ENCODE results near the gene BLMH. TPM values are rescaled to one million over a fixed set of nuclear protein-coding genes. Genes with fewer than 3 reads are reported as not detected.

BLMH gene
- total RNA-seq, 1 donor from 2014 or later = 40.3 TPM

DNA sequence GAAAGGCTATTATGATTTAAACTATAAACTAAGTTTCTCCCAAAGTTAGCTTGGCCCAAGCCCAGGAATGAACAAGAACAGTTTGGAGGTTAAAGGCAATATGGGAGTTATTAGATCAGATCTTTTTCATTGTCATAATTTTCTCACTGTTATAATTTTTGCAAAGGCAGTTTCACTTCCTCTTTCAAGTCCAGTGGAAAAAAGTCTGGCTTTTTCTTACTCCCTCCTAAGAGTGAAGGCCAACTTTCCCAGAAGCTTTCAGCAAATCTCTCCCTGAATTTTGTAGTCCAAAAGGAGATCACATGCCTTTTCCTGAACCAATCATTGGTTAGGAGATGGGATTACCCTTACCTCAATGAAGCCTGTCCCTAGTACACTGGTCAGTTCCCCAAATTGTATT lies 9.1 kb upstream of the BLMH start:
- ChIA-PET CTCF (no interaction called here), POLR2A (no interaction called here)

DNA sequence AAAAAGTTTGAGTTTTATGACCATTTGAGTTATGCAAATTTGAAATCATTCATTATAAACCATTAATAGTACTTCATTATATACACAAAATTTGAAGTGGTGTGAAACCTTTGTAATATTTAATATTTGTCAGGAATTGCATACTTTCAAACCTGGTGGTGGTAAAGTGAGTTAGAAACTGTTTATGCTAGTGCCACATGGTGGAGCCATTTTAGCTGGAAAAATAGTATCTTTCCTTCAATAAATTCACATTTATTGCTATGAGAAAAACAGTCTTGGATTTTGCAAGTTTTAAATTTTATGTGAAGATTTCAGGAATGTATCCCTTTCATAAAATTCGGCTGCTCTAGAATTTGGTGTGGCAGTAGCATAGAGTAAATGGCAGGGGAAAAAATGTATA lies 7.3 kb upstream of the BLMH start:
- H3K27me3 Mint-ChIP-seq = no peaks in the 10 kb centered on the region
- DNase-seq = no peak
- peaks cover 9% of the 10 kb centered on the region for H3K4me1 Mint-ChIP-seq
- H3K36me3 Mint-ChIP-seq (ENCODE audit: low read depth) = no peaks in the 10 kb centered on the region
- no peak for ATAC-seq (ENCODE audit: low read depth)
- H3K4me3 Mint-ChIP-seq = no peak overlapping the region
- ChIA-PET CTCF (no interaction called here), POLR2A (no interaction called here)
- no peaks in the 10 kb centered on the region for H3K9me3 Mint-ChIP-seq
- TF ChIP-seq, protein P1, sequence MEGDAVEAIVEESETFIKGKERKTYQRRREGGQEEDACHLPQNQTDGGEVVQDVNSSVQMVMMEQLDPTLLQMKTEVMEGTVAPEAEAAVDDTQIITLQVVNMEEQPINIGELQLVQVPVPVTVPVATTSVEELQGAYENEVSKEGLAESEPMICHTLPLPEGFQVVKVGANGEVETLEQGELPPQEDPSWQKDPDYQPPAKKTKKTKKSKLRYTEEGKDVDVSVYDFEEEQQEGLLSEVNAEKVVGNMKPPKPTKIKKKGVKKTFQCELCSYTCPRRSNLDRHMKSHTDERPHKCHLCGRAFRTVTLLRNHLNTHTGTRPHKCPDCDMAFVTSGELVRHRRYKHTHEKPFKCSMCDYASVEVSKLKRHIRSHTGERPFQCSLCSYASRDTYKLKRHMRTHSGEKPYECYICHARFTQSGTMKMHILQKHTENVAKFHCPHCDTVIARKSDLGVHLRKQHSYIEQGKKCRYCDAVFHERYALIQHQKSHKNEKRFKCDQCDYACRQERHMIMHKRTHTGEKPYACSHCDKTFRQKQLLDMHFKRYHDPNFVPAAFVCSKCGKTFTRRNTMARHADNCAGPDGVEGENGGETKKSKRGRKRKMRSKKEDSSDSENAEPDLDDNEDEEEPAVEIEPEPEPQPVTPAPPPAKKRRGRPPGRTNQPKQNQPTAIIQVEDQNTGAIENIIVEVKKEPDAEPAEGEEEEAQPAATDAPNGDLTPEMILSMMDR (IDR thresholded peaks at IDR 0.05) = no peak
- intact Hi-C loops (cut with micrococcal nuclease) = no loop called here
- no peak overlapping the region for H3K27ac Mint-ChIP-seq

More for the DNA sequence above, 9.1 kb upstream of the BLMH start:
- H3K36me3 Mint-ChIP-seq (ENCODE audit: low read depth) = no peaks in the 10 kb centered on the region
- no peaks in the 10 kb centered on the region for H3K9me3 Mint-ChIP-seq
- H3K4me3 Mint-ChIP-seq = no peak overlapping the region
- peaks cover 2% of the 10 kb centered on the region for H3K27me3 Mint-ChIP-seq
- DNase-seq (no peak), ATAC-seq (ENCODE audit: low read depth) (no peak)
- intact Hi-C loops (cut with micrococcal nuclease) = no loop called here
- TF ChIP-seq, protein P1 (IDR thresholded peaks at IDR 0.05) = no peak
- H3K27ac Mint-ChIP-seq = no peak overlapping the region
- H3K4me1 Mint-ChIP-seq = peaks cover 9% of the 10 kb centered on the region

DNA sequence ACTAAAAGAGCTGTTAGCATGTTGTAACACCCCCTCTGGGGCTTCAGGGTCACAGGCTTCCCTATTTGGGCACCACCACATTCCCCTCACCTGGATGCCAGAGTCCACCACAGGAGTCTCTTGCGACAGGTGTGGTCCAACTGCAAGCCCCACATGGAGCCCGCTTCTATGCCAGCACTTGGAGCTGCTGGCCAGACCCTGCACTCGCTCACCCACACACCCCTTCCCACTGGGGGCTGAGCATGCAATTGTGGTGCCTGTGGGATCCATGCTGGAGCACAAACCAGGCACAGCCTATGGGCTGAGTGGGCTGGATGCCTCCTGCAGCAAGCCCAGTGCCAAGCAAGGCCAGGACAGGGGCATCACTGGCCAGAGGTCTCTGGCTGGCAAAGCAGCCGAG lies 6.0 kb upstream of the BLMH start:
- Mint-ChIP-seq H3K4me3 (no peak overlapping the region), H3K27ac (no peak overlapping the region), H3K9me3 (no peaks in the 10 kb centered on the region), H3K4me1 (peaks cover 9% of the 10 kb centered on the region), H3K36me3 (ENCODE audit: low read depth) (no peaks in the 10 kb centered on the region), H3K27me3 (no peaks in the 10 kb centered on the region)
- TF ChIP-seq, protein P1 (IDR thresholded peaks at IDR 0.05) = no peak
- ATAC-seq (ENCODE audit: low read depth) = no peak
- no peak for DNase-seq
- intact Hi-C loops (cut with micrococcal nuclease) = no loop called here
- POLR2A ChIA-PET = no interaction called here
- CTCF ChIA-PET = no interaction called here

DNA sequence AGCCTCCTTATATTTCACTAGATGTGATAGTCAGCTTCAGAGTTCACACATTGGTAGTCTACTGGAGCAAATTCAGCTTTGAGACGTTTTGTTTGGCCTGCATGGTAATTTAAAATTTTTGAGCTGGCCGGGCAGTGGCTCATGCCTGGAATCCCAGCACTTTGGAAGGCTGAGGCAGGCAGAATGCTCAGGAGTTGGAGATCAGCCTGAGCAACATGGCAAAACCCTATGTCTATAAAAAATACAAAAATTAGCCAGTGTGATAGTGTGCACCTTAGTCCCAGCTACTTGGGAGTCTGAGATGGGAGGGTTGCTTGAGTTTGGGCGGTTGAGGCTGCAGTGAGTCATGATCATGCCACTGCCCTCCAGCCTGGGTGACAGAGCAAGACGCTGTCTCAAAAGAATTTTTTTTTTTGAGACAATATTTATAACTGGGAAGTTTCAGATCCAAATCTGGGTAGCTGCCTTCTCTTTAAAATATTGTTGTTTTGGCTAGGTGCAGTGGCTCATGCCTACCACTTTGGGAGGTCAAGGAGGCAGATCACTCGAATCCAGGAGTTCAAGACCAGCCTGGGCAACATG lies 4.8 kb upstream of the BLMH start:
- H3K4me1 Mint-ChIP-seq = peaks cover 9% of the 10 kb centered on the region
- no peak overlapping the region for H3K4me3 Mint-ChIP-seq
- no peaks in the 10 kb centered on the region for H3K9me3 Mint-ChIP-seq
- POLR2A ChIA-PET = interaction anchor here (0.7 kb wide), 1 partner anchor 1940 kb away, joined by 4 read pairs; no protein-coding TSS in a partner anchor
- ATAC-seq (ENCODE audit: low read depth) = no peak
- TF ChIP-seq, protein P1 (IDR thresholded peaks at IDR 0.05) = no peak
- no peaks in the 10 kb centered on the region for H3K27me3 Mint-ChIP-seq
- H3K27ac Mint-ChIP-seq = no peak overlapping the region
- CTCF ChIA-PET = no interaction called here
- intact Hi-C loops (cut with micrococcal nuclease) = no loop called here
- no peak for DNase-seq
- no peaks in the 10 kb centered on the region for H3K36me3 Mint-ChIP-seq (ENCODE audit: low read depth)

DNA sequence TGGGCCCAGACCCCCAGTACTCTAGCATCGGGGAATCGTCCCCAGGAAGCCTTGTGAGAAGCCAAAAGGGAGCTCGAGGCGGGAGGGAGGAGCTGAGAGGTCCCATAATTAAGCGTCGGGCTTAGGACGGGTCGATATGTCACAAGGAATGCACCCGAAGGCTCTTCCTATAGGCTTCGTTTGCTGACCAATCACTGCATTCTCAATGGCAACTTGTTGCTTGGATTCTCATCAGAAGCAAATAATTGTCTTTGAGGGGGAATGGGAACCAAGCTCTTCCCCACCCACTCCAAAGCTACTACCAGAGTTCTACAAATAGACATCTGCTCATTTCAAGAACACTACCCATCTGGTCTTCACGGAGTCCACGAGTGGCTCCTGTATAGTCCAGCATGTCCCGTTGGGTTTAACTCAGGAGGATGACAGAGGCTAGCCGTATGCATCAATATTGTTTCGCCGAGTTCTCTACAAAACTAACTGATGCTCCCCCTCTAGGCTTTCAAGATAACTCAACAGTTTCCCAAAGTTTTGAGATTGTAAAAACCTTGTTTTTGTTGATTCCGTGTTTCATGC lies 628 bp upstream of the BLMH start:
- TF ChIP-seq, protein P1 (IDR thresholded peaks at IDR 0.05) = no peak
- no peak for DNase-seq
- Mint-ChIP-seq H3K27ac (no peak overlapping the region), H3K4me1 (peaks cover 12% of the 10 kb centered on the region), H3K27me3 (no peaks in the 10 kb centered on the region), H3K9me3 (no peaks in the 10 kb centered on the region), H3K36me3 (ENCODE audit: low read depth) (peaks cover 9% of the 10 kb centered on the region), H3K4me3 (no peak overlapping the region)
- intact Hi-C loops (cut with micrococcal nuclease) = loop anchor here (2.0 to 5.0 kb wide), 4 partner anchors 44 to 530 kb away; partner anchors contain the start of genes CPD, CRLF3 and NSRP1
- POLR2A ChIA-PET = interaction anchor here (0.5 to 1.5 kb wide), 2 partner anchors 39 to 71 kb away, joined by 3 to 5 read pairs; no protein-coding TSS in a partner anchor
- no peak for ATAC-seq (ENCODE audit: low read depth)
- CTCF ChIA-PET = interaction anchor here (1.3 kb wide), 1 partner anchor 187 kb away, joined by 3 read pairs; no protein-coding TSS in a partner anchor

Data from activated B cell treated with CpG ODN at 0.5 μM for 24 hours (primary cell).